Adipose tissue (tissue), 3 donors: Measurements from ENCODE around the gene UTS2R. TPM values are rescaled to one million over a fixed set of nuclear protein-coding genes. Genes with fewer than 3 reads are reported as not detected.
"Not testable (repeated sequence)": the region's sequence is repeated elsewhere in the genome, so short reads cannot be mapped to it uniquely, and the experiment has no call there.

ENCODE experiments used
- H3K27ac ChIP-seq: one replicate; pipeline ENCODE4 v1.5.1; 2013; ENCODE audit warnings: low read depth, low read length
- WGBS, 3 donors: extraction: QIAGEN DNeasy Blood & Tissue Kit; methylation state at CpG; one replicate each; pipeline ENCODE4 v1.1.7; 2013; 5-methylcytosine and 5-hydroxymethylcytosine counted together
- polyA plus RNA-seq, 3 donors: library from polyadenylated mRNA; stranded (reverse); fragments of 200-250 nt; gene quantifications; one replicate each; pipeline ENCODE4 v1.2.3, GENCODE V29; 2013
- donor health status: healthy with polysubstance abuse.
- donor health status: Bipolar disorder and iron deficiency.
- donor health status: healthy.

UTS2R gene
- polyA plus RNA-seq, 3 donors: 0.32 TPM; not detected in 2

GRCh38 chr17:82349287-82349701 lies 22.3 kb upstream of the UTS2R start:
- WGBS, 3 donors: 31 to 45% (median 34%) methylated on average over 11 of the region's 11 CpGs
- no peak overlapping the region for H3K27ac ChIP-seq

GRCh38 chr17:82350182-82351030 lies 21.2 kb upstream of the UTS2R start:
- WGBS, 3 donors: 83 to 86% (median 84%) methylated on average over 28 of the region's 28 CpGs
- no peak overlapping the region for H3K27ac ChIP-seq

DNA sequence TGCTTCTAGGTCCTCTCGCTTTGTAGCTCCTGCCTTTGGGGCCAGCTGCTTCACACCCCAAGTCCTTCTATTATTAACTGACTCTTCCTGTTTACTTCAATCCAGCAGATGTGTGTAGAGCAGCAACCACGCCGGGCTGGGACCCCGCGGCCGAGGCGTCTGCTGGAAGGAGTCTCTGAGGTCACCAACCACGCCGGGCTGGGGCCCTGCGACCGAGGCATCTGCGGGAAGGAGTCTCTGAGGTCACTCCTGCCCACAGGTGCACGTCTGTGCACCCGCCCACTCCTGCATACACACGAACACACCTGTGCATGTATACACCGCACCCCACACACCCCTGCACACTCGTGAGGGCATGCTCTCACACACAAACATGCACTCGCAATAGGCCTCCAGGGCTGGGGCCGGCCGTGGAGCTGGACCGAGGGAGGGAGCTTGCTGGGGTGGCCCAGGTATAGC lies 20.3 kb upstream of the UTS2R start:
- WGBS, 3 donors: 44 to 58% (median 57%) methylated on average over 21 of the region's 21 CpGs
- H3K27ac ChIP-seq: no peak overlapping the region

DNA sequence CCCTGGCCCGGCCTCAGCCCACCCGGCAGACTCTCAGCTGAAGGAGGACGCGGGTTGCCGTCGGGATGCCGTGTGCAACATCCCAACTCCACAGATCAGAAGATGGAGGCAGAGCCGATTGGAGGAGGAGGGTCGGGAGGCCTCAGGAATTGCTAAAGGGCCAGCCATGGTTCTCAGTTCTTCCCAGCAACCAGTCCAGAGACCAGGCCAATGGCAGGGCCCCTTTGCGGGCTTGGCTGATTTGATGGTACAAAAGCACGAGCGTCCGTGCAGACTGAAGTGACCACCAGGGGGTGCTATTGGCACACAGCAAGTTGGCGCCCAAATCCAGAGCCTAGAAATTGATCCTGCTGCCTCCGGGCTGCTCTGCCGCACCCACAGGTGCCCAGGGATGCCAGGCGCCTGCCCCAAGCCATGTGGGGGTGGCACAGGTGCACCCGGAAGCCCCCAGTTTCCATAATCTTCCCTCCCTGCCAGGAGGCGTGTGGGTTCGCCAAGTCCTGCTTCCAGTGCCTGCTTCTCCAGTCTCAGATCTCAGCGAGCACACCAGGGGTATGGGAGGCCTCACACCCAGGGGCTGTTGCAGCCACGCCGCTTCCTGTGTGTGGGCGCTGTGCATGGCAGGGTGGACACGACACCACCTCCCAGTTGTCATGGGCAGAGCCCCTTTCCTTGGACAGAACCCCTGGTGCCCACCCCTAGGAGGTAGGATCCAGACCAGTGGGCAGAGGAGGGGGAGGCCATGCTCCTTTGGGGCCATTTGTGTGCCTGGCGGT lies 19.7 kb upstream of the UTS2R start:
- no peak overlapping the region for H3K27ac ChIP-seq
- WGBS, 3 donors: 30 to 39% (median 38%) methylated on average over 26 of the region's 26 CpGs

GRCh38 chr17:82353484-82353883 lies 18.1 kb upstream of the UTS2R start:
- 85 to 89% (median 87%) methylated on average over 8 of the region's 8 CpGs for WGBS, 3 donors
- no peak overlapping the region for H3K27ac ChIP-seq

GRCh38 chr17:82354804-82355308 lies 16.7 kb upstream of the UTS2R start:
- no peak overlapping the region for H3K27ac ChIP-seq
- 90 to 91% (median 90%) methylated on average over 7 of the region's 7 CpGs for WGBS, 3 donors

DNA sequence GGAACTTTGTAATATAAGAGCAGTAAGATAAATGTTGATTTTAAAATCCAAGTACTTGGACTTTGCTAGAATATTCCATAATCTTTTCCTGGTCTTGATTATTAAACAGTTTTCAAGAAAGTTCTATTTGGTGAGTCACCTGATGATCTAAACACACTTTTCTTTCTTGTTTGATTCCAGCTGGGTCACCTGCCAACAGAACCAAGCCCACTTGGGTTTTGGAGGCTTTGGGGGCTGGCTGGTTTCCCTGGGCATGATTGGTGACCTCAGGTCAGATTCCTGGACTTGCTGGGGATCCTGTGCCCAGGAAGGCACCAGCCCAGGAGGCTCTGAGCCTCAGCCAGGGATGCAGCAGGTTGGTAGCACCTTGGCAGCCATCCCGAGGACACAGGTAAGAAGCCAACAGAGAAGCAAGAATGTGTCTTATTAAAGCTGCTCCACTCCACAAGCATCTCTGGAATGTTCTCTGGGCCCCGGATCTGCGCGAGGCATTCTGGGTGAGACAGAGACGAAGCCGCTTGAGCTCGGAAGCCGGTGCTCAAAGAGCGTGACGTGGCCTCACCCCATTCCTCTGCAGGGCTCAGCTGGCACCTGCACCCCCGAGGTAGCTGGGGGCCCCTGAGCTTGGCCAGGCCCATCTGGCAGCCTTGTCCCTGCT lies 15.7 kb upstream of the UTS2R start:
- WGBS, 3 donors: 63 to 79% (median 64%) methylated on average over 11 of the region's 11 CpGs
- no peak overlapping the region for H3K27ac ChIP-seq

GRCh38 chr17:82356845-82357355 lies 14.7 kb upstream of the UTS2R start:
- WGBS, 3 donors: 36 to 62% (median 48%) methylated on average over 18 to 20 of the region's 20 CpGs
- H3K27ac ChIP-seq: no peak overlapping the region

GRCh38 chr17:82357394-82357793 lies 14.2 kb upstream of the UTS2R start:
- WGBS, 3 donors: 21 to 86% (median 79%) methylated on average over 2 of the region's 2 CpGs
- H3K27ac ChIP-seq: no peak overlapping the region

DNA sequence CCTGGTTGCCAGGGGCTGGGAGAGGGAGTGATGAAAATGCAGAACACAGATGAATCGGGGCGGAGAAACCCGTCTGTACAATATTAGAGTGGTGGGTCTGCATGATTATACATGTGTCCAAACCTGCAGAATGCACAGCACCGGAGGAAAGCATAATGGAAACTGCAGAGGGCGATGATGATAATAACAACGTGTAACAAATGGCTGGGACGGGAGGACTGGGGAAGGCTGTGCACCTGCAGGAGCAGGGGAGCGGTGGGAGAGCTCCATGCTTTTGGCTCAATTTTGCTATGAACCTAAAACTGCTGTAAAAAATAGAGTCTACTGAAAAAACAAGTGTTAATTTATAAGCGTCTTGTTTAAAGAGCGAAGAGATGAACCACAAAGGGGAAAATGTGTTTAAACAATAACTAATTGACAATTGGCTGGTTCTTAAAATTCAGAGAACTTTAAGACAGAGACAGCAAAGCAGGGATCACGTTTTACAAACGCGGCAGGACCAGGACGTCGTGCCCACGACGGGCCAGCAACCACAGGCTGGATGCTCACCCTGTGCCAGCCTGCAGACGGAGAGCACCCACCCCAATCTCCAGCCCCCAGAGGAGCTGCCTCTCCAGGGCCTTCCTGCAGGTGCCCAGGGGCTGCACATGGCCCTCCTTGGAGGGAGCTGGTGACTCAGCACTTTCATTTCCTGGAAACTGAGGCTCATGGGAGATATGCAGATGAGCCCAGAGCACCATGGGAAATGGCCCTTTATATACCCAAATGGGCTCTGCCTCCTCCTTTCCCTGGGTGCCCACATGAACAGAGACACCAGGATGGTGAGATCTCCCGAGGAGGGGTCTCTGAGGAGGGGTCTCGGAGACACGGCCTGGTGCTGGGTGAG lies 12.9 kb upstream of the UTS2R start, which contains the start of gene TEX19:
Gene TEX19, plus strand, starts transcription at position 783 of the 886 bp plus-strand sequence. CDS start 2,904 bp downstream, outside the sequence.
- no peak within 1 kb of the TSS for H3K27ac ChIP-seq
- WGBS, 3 donors: 64 to 74% (median 65%) methylated on average over 21 of the region's 21 CpGs

DNA sequence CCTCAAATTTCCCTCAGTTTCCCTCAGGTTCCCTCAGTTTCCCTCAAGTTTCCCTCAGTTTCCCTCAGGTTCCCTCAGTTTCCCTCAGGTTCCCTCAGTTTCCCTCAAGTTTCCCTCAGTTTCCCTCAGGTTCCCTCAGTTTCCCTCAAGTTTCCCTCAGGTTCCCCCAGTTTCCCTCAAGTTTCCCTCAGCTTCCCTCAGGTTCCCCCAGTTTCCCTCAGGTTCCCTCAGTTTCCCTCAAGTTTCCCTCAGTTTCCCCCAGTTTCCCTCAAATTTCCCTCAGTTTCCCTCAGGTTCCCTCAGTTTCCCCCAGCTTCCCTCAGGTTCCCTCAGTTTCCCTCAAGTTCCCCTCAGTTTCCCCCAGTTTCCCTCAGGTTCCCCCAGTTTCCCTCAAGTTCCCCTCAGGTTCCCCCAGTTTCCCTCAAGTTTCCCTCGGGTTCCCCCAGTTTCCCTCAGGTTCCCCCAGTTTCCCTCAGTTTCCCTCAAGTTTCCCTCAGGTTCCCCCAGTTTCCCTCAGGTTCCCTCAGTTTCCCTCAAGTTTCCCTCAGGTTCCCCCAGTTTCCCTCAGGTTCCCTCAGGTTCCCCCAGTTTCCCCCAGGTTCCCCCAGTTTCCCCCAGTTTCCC lies 12.0 kb upstream of the UTS2R start:
- H3K27ac ChIP-seq: not testable (repeated sequence)
- 56 to 88% (median 81%) methylated on average over 1 of the region's 1 CpG for WGBS, 3 donors

DNA sequence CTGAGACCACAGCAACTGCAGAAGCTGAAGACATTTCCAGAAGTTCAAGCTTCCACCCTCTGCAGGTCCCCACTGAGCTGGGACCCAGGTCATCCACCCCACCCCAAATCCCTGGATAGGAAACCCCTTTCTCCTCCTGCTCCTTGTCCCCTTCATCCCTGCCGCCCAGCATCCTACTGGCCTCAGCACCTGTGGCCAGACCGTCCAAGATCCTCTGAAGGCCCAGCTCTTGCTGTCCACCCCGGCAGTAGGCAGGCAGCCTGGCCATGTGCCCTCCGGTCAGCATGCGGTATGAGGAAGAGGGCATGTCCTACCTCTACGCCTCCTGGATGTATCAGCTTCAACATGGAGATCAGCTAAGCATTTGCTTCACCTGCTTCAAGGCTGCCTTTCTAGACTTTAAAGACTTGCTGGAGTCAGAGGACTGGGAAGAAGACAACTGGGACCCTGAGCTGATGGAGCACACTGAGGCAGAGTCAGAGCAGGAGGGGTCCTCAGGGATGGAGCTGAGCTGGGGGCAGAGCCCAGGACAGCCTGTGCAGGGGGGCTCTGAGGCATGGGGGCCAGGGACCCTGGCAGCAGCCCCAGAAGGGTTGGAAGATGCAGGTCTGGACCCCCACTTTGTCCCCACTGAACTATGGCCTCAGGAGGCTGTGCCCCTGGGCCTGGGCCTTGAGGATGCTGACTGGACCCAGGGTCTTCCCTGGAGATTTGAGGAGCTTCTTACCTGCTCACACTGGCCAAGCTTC lies 9.5 kb upstream of the UTS2R start:
- WGBS, 3 donors: 90 to 99% (median 98%) methylated on average over 6 of the region's 6 CpGs
- H3K27ac ChIP-seq: no peak overlapping the region

- H3K27ac ChIP-seq: no peak overlapping the region
- 80 to 84% (median 82%) methylated on average over 6 of the region's 6 CpGs for WGBS, 3 donors
Measured at GRCh38 chr17:82365606-82366295, 5.8 kb upstream of the UTS2R start.

GRCh38 chr17:82366749-82367148 lies 4.8 kb upstream of the UTS2R start:
- no peak overlapping the region for H3K27ac ChIP-seq
- WGBS, 3 donors: 69 to 85% (median 81%) methylated on average over 7 of the region's 7 CpGs

DNA sequence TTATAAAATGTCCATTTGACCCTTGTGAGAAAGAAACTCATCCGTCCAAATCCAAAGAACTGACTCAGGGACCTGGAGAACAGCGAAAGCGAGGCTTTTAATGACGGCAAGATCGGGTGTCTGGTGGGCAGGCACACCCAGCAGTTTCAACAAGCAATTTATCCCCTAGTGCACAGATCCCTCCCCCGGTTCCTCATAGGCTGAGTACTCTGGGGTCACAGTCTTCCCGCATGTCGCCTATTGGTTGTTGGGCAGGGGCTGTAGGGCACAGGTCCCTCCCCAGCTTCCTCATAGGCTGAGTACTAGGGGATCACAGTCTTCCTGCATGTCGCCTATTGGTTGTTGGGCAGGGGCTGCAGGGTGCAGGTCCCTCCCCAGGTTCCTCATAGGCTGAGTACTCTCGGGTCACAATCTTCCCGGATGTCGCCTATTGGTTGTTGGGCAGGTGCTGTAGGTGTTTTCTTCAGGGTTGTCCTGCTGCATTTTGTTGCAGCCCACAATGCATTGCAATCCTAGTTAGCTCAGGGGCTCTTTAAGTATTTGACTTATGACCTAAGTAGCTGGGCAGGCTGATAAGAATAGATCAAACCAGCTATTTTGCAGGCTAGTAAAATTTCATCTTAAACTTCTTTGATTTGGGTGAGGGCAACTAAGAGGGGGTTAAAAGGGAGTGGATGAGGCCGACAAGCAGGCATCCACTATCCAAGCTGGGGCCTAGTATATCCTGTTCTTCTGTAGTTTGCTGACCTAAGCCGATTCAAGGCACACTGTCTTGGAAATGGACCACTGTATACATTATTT lies 3.6 kb upstream of the UTS2R start:
- H3K27ac ChIP-seq: no peak overlapping the region
- 87 to 90% (median 89%) methylated on average over 14 of the region's 14 CpGs for WGBS, 3 donors
